Measurements from ENCODE around the gene PLPP1. TPM values are rescaled to one million over a fixed set of nuclear protein-coding genes. Genes with fewer than 3 reads are reported as not detected.

Gene PLPP1
- total and polyA plus RNA-seq, 2 of the 8 experiments (the other 6 are each of a cell fraction or from before 2014, with no cell fraction given), result 43.7 to 91.3 TPM

- no peak for TF ChIP-seq ATF3 (IDR thresholded peaks at IDR 0.05; ENCODE audit: insufficient read depth, low read depth, low read length)
- TF ChIP-seq BACH1 (IDR thresholded peaks at IDR 0.05; ENCODE audit: low read length), result no peak
- no peak for TF ChIP-seq RFX5 (IDR thresholded peaks at IDR 0.05; ENCODE audit: borderline replicate concordance, low read depth, low read length)
- TF ChIP-seq SUZ12 (IDR thresholded peaks at IDR 0.05; ENCODE audit: low read length), result no peak
Measured at GRCh38 chr5:55429613-55430253, 105.0 kb downstream of the PLPP1 start (continued).

All from H1 (cell line).